Activated T-helper 1 cell treated with Interleukin-2 at 50 U/mL for 16 hours (primary cell): ENCODE data around the gene GABBR2.

Experiments used
- DNase-seq: peaks from one replicate; pipeline ENCODE4 v3.0.0-alpha.2; 2020; ENCODE audit warnings: low read depth

Gene GABBR2

DNA sequence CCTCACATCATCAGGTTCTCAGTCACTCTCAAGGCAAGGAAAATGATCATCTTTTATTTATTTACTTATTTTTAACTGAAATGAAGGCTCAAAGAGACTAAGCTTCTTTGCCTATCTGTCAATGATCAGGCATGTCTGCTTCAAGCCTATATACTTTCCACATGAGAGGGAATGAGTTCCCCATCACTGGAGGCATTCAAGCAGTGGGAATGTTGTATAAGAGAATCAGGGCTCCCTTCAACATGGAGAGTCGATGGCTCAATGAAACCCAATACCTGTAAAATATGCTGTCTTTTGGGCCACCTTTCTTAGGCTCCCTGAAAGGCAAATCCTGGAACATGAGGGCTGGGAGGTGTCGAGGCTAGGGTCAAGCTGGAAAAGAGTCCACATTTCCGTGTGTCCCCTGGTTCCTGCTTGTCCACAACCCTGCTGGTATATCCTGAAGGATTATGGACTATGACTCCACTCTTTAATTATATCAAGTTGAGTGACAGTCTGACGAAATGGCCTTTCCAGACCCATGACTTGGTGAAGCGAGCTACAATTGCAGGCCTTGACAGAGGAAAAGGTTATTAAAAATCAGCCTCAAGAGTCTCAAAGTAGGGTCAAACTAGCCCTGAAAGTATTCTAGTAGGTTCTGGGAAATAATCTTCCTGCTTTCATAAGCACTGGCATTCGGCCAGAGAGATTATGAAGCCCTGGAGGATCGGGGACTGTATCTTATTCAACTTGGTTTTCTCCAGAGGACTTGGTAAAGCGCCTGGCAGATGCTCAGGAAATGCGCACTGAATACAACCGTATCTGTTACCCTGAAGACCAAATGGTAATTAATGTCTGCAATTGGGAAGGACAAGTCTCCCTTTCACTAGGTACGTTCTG, 307.4 kb downstream of the GABBR2 start:
- DNase-seq = no peak

DNA sequence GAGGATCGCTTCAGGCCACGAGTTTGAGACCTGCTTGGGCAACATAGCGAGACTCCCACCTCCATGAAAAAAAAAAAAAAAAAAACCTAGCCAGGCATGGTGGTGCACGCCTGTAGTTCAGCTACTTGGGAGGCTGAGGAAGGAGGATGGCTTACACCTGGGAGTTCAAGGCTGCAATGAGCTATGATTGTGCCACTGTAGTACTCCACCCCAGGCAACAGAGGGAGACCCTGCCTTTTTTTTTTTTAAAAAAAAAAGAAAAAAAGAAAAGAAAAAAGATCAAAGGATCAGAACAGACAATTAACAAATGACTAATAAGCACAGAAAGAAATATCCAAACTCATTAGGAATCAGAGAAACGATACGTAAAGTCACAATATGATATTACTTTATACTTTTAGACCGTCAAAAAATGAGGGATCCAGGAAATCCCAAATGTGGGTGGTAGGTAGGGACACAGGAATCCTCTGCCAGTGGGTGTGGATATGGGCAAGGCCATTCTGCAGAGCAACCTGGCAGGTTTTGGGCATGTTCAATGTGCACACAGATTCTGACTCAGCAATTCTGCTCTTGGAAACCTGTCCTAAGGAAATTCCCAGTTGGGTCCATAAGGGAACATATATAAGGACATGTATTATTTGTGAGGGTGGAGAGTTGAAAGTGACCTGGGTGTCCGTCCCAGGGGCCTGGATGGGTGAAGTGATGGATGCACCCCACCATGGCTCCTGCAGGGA, 308.6 kb downstream of the GABBR2 start:
- DNase-seq = no peak

- DNase-seq = no peak
These were observed 312.1 kb downstream of the GABBR2 start for GRCh38 chr9:98396656-98397055.

DNA sequence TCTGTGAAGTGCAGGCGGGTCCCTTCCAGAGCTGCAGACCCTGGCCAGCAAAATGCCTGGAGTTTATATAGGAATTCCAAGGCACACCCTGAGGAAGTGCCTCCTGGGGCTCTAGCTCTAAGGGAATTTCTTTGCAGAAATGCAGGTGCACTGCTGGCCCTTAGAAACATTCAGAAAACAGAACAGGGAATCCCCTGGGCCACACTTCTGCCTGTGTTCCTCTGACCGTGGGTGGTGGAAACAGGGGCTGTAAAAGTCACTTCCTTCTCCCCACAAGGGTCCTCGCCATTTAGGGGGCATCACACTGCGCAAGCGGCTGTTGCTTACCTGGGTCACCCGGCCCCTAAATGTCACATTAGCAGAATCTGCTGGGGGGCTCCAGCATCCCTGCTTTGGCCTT, 312.5 kb downstream of the GABBR2 start:
- no peak for DNase-seq

GRCh38 chr9:98391867-98392266, 316.9 kb downstream of the GABBR2 start:
- no peak for DNase-seq

DNA sequence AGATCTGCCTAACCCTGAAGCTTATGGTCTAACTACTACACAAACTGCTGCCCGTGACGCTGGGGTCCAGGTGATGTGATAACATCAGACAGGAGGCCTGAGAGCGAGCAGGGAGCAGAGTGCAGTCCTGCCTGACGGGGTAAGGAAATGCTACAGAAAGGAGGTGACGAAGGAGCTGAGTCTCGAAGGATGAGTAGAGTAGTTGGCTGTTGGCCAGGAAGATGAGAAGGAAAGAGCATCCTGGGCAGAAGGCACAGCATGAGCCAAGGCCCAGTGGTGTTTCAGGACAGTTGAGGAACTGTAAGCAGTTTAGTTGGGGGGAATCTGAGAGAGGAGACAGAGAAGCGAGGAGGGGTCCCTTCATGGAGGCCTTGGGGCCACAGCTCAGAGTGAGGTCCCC, 317.3 kb downstream of the GABBR2 start:
- DNase-seq = no peak

- no peak for DNase-seq
These were observed 323.0 kb downstream of the GABBR2 start for GRCh38 chr9:98385751-98386150.

DNA sequence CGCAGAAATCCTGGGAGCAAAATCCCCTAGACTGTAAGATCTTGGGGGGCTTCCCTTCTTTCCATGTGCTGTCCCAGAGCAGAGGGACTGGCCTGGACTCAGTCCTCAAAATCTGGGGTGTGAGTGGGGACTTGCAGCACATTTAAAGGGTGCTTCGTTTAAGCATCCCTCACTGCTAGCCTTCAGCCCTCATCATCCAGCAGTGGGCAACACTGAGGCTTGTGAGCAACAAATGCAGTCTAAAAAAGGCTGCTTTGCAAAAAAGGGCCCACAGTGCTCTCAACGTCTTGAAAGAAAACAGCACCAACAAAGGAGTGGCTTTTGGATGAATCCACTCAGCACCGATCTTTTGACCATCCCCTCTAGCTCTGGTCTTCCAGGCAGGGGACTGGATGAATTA, 325.0 kb downstream of the GABBR2 start:
- no peak for DNase-seq

DNA sequence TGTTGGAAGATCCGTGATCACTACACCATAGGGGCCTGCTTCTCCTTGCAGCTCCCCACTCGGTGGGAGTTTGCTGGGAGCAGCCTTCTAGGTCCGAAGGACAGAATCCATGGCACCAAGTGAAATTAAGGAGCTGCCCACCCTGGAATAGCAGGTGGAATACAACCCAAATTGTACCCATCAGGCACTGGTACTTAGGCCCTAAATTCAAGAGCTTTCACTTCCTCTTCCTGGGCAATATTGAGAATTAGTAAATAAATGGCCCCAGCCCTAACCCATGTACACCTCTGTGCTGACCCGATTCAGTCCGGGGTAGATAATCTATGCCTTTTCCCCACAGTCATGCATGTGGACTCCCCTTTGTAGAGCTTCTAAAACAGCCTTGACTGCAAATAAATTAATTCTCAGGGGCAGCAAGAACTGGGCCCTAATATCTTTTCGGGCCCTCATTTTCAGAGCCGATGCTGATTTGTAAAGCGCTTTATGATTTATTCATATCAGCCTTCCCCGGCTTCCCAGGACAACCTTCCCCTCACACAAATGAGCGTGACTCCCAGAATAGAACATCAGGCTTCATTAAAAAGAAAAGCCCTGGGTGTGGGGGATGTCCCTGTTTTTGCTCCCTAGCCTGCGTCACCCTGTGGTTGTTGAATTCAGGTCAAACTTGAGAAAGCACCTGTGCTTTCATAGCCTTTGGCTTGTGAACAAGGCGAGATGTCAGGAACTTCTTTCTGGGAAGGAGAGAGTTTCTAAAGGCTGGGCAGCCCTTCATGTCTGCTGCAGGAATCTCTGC, 327.2 kb downstream of the GABBR2 start:
- DNase-seq = no peak

DNA sequence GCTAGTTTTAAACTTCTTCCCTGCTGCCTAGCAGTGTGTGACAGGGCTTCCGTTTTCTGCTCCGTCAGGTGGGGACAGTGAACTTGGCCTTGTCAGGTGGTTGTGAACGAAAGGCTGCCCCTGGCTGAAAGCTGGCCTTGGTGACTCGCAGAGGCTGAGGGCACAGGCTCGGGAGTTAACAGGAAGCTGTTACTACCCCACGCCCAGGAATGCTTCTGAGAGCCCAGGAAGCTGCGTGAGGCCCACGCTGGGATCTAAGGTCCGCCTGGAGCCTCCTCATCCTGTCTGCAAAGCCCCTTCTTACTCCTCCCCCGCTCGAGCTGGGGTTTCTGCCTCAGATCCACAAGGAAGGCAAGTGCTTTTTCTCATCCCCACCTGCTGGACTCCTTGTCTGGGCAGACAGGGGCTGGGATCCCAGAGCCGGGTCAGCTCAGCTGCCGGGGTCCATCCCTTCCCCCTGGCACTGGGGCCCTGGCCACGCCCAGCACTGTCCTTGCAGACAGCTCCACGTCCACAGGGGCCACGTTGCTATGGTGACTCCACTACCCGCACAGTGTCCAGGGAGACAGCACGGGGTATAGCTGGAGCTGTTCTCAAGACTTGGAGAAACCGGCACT, 328.6 kb downstream of the GABBR2 start:
- no peak for DNase-seq

- DNase-seq = no peak
These were observed 329.2 kb downstream of the GABBR2 start for GRCh38 chr9:98379572-98379971.

- no peak for DNase-seq
These were observed 329.9 kb downstream of the GABBR2 start for GRCh38 chr9:98378794-98379193.

DNA sequence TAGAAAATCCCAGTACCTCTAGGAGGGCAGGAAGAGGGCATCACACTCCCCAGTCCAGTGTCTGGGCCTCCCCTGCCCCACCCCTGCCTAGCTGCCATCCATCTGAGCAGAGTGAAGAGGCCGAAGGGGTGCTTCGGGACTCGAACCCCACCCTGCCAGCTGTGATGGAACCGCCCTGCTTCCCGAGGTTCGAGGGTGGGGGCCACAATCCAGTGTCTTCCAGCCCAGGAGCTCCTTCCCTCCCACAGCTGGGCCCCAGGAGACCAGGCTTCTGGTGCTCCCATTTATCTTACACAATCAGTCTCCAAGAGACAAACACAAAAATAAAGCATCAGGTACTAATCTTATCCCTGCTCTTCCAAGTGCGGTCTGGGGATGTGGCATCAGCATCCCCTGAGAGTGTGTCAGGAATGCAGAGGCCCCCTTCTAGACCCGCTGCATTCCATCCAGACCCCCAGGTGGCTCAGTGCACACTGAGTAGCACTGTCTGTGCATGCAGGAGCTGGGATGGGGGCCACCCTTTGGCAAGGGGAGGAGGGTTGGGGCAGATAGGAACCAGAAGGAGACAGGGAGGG, 330.4 kb downstream of the GABBR2 start:
- no peak for DNase-seq

DNA sequence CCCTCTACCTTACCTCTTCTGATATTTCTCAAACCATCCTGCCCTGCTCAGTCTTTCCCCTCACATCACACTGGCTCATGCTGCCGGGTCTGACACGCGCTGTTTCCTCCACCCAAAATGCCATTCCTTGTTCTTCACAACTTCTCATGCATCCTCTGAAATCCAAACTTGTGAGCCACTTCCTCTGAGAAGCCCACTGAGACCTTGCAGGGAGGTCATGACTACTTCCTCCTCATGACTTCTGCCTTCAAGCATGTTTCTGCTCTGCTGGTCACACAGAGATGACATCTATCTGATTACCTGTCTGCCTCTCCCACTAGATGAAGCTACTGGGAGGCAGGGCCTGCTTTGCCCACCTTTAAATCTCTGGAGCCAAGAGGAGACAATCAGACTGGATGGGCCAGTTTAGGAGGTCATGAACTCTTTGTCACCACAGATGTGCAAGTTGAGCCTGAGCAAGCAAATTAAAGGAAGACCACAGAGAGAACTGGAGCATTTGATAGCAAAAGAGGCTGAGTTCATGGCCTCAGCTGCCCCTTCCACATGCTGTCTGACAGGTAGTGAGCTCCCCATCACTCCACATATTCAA, 333.5 kb downstream of the GABBR2 start:
- no peak for DNase-seq

- DNase-seq = no peak
These were observed 334.2 kb downstream of the GABBR2 start for GRCh38 chr9:98374385-98375051.

DNA sequence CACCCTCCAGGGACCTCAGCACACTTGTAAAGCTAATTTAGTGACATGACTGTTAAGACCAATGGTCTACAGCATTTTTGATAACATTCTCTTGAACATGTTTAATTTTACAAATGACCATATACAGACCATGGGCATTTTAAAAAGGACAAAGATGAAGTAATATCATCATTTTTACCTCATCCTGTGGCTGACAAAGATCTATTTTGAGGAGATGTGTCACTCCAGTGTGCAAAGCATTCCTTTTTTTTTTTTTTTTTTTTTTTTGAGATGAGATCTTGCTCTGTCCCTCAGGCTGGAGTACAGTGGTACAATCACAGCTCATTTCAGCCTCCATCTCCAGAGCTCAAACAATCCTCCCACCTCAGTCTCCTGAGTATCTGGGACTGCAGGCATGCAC, 335.1 kb downstream of the GABBR2 start:
- DNase-seq = no peak

GRCh38 chr9:98372077-98372836, 336.5 kb downstream of the GABBR2 start:
- DNase-seq = no peak

DNA sequence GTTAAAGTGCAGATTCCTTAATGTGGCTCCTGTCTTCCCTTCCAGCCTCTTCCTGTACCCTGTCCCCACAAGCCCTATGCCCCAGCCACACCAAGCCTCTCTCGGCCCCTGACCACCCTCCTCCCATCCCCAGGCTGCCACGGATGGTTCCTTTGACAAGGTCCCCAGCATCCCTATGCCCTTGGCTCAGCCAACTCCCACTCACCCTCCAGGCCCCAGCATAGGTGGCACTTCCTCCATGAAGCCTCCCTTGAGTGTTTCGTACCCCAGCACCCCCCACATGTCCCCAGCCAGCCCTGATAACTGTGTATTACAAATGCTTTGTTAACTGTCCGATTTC, 337.8 kb downstream of the GABBR2 start:
- DNase-seq = no peak

DNA sequence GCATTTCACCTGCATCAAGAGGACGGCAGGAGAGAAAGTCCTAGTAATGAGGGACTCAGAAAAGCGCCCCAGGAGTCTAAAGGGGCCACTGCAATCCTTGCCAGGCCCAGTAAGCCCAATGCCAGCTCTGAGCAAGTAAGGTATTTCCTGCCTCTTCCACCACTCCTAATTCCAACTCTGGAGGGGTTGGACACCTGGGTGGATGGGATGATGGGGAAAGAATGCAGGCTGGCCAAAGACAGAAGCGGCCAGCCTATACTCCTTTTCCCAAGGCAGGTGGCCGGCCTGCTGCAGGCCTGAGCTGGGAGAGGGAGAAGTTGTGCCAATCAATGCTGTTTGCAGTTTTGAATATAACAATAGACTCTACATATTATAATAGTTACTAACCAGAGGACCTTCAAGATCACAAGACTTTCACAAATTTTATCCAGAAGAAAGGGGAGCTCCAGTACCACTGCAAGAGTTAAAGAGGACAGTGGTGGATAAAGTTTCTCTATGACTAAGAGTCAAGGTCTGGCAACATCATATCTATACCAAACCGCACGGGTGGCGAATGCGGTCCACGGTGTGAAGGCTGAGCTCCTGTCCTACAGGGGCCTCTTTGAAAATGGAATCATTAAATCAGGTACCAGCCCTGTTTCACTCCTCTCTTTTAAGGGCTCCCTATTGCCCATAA, 338.3 kb downstream of the GABBR2 start:
- no peak for DNase-seq

- DNase-seq = no peak
These were observed 338.8 kb downstream of the GABBR2 start for GRCh38 chr9:98369896-98370295.
